NK-92 treated with Interleukin-12 subunit alpha and Interleukin-12 subunit beta, amount 100 ng/mL, for 24 hours (cell line): ENCODE measurements around the gene PAX3.

Source experiments
- DNase-seq: peaks from one replicate; lab custom pipeline; 2025; lab: John Stamatoyannopoulos, UW

Gene PAX3

GRCh38 chr2:222269132-222269531 is 29.7 kb downstream of the PAX3 start:
- DNase-seq = no peak

DNA sequence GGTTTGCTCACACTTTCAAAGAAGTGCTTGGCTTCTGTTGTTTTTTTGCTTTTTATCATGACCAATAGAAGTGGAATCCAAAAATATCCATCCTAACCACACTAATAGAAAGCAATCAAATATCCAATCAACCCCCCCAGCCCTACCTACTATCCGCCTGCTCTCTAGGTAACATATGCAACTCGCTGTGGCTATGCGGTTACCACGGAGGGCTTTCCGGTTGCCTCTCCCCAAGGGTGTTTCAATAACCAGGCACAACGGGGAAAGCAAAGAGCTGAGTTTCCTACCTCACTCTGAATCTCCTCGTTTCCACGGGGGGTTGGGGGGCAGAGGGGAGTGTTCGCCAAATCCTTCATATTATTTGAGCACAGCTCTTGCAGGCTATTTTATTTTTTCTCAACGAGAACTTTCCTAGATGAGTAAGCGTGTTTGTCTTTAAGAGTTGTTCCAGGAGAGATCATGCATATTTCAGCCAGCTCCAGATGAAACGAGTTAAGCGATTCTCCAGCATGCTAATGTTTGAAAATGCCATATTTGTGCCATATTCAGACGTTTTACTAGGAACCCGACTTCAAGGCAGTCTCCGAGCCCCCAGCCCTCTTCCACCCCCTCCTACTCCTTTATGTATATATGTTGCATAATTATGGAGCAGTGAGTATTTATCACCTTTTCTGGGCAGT is 30.3 kb downstream of the PAX3 start:
- no peak for DNase-seq

DNA sequence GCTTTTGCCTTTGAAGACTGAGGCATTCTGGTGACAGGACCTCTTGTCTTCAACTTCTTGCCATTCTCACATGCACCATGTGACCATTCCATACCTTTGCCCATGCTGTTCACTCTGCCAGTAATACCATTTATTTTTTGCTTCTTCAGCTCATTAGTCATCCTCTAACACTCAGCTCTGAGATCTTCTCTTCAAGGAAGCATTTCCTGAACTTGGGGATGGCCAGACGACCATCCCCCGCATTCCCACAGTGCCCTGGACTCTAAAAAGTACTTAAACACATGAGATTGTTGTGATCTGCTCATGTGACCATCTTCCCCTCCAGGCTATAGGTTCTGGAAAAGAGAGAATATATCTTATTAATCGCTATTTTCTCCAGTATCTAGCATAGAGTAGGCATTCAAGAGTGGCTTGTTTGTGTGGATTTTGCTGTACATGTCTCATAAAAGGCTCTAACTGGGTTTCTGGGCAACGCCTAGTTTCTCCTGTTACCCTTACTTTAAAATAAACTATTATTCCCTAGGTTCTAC is 33.9 kb downstream of the PAX3 start:
- DNase-seq = no peak

DNA sequence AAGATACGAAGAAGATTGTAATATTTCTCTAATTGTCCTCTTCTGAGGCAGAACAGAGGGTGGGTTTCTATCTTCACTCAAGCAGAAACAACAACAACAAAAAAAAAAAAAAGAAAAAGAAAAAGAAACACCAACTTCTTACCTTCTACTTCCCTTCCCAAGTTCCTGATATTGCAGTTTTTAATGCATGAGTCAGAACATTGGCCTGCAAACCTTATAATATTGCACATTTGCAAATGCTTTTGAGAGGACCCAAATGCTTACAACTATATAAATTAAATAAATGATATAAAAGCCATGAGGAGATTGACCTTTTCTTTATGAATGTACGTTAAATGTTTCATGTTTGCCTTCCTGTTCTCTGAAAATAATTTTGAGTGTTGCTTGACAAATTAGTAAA is 37.3 kb downstream of the PAX3 start:
- DNase-seq = no peak

DNA sequence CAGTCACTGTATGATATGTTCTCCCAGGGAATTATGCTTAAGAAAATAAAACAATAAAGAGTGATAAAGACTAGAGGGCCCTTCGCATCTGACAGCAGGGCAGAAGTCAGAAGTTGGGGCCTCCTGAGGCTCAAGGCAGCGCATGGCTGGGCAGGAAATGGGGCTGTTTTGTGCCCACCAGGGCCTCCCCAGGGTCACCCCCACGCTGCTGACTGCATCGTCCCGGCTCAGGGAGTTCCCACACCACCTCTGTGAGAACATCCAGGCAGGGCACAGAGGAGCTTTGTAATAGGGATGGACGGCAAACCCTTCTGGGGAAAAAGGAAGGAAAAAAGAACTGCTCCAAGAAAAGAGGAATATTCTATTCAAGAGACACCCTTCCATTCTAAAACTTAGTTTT is 41.2 kb downstream of the PAX3 start:
- DNase-seq = no peak

DNA sequence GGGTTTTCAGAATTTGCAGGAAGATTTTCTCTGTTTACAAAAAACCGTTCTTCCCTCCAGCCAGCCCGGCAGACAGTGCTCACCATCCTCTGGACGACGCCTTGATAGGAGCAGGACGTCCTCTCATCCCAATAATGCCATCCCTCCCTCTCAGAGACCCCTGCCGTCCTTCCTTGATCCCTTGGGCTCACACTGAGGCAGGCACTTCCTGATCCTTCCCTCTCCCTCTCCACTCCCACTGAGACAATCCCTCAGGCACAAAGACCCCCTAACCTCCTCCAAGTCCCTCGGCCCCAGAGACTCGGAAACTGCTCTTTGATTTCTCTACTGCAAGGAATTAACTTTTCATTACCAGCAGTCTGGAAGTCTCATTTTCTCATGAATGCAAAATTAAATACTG is 42.5 kb downstream of the PAX3 start:
- no peak for DNase-seq

DNA sequence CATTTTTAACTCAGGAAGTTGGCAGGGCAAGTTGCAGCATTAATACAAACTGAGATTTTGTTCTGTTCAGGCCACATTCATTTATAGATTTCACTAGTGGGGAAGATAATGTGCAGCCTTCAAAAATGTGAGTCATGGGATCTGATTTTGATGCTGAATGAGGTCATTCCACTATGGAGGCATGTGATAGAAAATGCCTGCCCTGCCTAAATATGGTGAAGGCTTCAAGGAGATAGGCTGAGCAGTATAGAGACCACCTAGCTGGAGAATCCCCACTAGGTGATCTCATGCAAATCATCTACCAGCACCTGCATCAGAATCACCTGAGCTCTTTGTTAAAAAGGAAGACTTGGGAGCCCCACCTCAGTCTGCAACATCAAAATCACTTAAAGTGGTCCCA is 43.7 kb downstream of the PAX3 start:
- no peak for DNase-seq

DNA sequence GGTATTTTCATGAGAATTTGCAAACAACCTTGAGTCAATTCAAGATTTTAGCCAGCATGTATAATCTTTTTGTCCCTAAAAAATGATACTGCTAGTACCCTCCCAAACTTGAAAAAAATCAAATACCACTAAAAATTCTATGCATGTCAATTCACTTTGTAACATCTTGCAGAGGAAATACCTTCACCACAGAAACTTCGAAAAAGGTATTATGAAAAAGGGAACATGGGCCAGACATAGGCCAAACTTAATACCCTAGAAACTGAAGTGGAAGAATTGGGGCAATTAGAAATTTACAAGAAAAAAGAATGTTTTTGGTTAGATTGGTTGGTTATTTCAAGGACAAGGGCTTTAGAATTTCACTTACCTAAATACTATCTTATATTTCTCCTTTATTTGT is 48.5 kb downstream of the PAX3 start:
- no peak for DNase-seq

DNA sequence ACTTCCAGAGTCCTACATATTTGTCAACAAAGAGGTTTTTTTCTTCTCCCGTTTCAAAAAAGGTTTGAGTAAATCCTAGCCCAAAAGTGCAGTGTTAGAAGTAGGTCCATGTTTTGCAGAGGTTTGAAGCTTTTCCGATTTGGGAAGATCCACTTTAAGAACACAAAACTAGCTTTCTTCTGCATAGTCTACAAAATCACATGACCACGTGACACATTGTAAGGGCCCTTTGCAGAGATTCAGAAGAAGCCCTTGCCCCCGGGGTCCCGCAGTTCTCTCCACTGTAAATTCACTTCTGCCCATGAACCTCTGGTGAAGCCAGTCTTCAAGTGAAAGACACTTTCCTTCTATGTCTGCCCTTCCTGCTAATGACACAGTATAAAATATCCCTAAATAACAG is 49.4 kb downstream of the PAX3 start:
- no peak for DNase-seq

DNA sequence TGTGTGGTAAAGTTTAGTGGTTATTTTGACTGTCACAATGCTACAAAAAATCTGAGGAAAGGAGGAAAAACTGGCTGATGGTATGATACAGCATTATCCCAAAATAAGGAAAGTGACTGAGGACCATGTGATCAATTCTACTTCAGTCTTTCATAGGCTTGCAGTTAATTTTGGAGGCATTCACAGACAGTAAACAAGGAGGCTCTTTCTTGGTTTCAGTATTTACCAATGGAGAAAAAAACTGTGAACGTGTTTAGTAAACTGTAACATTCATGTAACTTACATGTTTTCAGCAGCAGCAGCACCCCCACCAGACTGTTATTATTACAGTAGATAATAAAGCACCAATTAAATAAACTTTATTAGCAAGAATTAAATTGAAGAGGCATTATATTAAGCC is 50.0 kb downstream of the PAX3 start:
- DNase-seq = no peak

- DNase-seq = no peak
These were observed 50.5 kb downstream of the PAX3 start for GRCh38 chr2:222248256-222248655.

DNA sequence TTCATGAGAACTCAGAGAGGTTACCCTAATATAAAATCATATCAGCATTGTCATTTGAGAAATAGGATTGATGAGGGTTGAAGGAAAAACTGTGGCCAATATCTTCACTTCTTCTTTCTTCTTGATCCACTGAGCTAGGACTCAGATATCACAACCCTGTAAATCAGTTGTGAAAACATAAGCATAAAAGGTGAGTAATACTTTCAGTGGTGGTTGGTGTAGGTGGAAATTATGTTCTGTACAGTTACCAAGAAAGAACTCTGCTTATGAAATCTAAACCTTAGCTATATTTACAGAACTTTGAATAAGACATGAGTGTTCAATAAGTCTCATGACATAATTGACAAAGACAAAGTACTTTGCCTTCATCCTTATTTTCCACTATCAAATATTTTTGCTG is 56.3 kb downstream of the PAX3 start:
- no peak for DNase-seq

DNA sequence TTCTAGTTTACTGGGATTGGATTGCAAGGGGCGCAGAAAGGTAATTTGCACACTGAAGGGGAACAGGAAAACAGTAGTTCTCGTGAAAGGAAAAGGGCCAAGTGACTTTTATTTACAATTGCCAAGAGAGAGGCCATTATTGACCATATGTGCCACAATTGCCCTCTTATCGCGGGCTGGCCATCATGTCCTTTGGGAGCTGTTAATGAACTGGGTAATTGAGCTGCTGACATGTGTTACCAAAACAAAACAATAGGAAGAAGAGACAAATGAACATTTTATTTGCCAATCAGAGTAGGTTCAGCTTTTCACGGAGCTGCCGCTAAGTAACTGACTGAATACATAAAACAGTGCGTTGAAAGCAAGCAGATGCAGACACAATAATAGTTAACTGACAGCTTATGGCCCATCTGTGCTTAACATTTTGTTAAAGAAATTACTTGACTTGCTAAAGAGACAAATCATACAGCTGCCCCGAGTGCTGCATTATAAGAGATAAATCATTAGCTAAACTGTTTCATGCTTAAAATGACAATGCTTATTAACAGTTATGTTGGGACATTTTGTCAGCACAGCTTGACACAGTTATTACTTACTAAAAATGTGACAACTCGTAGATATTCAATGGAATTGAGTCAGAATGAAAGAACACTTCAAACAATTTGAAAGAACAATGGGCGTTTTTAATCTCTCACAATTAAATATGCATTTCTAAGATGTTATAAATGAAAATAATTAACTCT is 57.5 kb downstream of the PAX3 start:
- no peak for DNase-seq

DNA sequence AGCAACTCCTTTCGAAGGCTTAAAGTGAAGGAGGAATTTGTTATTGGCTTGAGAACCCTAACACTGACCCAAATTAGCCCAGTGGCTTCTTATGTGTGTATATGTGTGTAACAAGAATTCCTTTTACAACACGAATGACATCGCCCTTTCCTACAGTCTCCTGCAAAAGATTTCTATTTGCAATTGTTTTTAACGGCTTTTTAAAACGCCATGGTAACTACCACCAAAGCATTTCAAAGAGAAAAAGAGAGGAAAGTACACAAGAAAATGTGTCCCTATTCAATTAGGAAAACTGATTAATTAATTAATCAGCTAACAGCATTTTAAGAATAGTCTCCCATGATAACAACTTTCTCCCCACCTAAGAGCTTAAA is 58.1 kb downstream of the PAX3 start:
- DNase-seq = no peak

DNA sequence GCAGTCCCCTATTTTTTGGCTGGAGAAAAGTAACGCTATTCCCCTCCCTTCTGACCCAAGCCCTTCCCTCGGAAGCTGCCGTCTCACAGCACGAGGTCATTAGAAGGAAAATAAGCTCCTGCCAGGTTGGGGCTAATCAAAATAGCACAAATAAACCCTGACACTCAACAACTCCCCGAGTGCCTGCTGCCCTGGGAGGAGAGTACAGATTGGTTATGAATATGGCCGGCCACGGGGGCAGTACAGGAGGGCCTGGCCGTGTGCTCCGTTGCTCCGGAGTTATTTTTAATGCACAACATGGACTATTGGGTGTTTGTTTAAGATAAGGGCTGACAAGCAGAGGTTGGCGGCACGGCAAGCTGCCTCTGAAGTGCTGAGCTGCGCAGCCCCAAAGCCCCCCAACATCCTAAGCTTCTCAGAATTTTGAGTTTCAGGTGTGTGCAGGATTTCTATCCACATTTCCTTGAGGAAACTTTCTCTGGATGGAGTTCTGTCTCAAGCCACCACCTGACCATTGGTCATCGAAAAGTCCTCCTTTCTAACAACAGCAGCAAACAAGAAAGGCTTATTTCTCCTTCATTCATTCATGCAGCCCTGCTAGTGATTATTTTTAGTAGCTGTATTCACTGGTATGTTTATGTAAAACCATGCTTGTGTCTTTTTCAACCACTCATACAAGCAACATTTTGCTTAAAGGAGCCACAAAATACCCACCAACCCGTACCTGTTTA is 58.7 kb downstream of the PAX3 start:
- no peak for DNase-seq

DNA sequence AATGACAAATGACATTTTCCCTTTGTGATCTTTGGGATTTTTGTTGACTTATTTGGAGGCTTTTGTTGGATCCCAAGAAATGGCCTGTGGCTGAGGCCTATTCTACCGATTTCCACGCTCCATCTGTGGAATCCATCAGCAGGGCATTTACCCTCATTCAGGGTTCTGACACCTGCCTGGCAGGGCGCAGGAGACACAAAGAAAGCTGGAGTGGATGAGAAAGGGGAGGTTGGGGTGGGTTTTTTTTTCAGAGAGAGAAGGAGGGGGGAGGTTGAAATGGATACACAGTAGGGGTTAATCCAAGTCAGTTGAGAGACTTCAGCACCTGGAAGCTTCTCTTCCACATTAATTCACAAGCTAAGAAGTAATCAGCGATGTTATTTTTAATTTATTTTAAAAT is 59.7 kb downstream of the PAX3 start:
- DNase-seq = no peak

DNA sequence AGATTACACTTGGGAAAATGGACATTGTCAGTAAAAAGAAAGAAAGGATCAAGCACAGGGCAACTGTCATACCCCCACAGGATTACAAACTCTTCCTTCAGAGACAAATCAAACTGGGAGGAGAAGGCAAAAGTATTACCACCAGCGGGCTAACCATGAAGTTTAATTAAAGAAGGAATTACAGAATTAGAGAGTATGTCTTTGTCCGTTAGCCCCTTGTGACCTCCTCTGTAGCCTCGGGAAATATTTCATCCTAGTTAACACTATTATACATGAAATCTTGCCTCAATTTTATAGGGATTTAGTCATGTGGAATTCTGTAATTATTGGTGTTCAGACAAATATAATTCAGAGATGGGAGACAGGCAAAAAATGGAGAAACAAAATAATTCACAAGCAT is 60.7 kb downstream of the PAX3 start:
- DNase-seq = no peak

DNA sequence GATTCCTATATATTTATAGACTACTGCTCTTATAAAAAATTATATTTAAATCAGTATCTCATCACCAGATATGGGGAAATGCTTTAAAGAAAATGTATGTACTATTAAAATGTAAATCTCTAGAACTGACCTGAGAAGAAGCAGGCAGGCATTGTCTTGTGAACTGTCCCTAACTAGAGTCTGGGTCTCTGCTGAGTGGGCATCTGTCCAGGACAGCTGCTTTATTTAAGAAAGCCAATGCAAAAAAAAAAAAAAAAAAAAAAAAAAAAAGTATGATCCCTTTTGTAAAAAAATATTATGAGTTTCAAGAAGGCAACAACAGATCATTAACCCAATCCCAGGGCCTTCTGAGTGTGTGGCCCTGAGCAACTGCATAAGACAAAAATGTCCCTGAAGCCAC is 66.0 kb downstream of the PAX3 start:
- no peak for DNase-seq

DNA sequence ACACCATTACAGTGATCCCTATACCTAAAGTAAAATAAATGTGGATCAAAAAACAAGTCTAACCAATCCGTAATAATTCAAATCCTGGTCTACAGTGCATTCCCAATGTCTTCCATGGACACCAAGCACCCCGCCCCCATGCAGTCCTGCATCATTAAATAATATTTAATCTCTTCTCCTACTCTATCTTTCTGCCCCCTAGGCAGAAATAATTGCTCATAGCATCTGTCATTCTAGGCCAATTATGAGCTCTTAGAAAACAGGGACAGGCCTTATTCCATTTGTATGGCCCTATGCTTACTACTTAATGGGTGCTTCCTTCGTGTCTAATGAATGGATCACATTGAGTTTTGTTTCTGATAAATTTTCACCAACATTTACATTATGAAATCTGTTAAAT is 66.4 kb downstream of the PAX3 start:
- DNase-seq = no peak

DNA sequence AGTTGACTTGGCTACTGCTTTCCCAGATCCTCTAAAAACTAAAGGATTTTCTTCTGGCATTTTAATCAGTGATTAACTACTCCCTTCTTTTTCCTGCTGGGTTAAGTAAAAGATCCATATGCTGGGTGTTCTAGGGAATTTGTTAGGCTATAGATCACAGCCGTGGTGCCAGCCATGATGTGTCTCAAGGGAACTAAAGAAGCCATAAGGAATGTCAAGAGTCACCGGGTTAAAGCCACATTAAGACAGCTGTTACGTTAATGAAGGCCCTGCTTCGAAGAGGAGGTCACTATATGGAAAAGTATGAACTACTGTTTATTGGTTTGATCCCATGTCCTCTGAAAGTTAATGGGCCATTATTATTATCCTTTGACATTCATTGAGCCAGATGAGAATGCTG is 70.7 kb downstream of the PAX3 start:
- DNase-seq = no peak

DNA sequence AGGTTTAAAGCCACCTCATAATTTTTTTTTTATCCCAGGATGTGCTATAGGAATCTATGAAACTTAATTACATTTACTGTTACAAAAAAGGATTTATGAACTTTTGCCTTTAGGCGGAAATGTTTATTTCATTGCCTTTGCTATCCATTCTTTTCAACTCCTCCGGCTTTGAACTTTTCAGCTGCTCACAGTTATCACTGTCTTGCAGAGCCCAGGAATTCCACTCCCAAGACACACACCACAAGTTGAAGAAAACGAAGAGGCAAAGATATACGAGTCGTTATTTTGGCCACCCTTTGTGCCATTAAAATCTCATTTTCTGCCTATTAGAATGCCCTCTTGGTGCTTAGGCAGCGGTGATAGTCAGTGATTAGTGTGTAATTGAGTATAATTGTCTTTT is 80.0 kb downstream of the PAX3 start:
- DNase-seq = no peak

DNA sequence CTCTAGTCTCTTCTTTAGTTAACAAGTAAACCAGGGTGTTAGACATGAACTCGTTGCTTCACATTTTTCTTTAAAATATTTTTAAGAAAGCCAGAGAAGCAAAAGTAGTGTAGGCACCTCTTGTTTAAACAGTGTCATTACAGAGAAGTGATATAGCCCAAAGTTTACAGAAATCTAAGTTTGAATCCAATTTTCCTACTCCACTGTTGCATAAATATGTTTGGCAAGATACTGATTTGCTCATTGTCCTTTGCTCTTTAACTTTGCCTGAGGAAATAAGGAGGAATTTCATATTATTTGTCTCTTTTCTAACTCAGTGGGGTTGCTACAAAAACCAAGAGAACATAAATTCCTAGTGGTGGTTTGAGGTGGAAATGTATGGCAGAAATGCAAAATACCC is 81.1 kb downstream of the PAX3 start:
- DNase-seq = no peak

- no peak for DNase-seq
These were observed 83.9 kb downstream of the PAX3 start for GRCh38 chr2:222214885-222215284.
